Naive thymus-derived CD8-positive, alpha-beta T cell (primary cell): ENCODE measurements around the gene ADIPOR2. TPM values are rescaled to one million over a fixed set of nuclear protein-coding genes. Genes with fewer than 3 reads are reported as not detected.
A peak's percentile ranks its signal among the peaks of the same experiment; 100 is the strongest.
"Not testable (repeated sequence)": the region's sequence is repeated elsewhere in the genome, so short reads cannot be mapped to it uniquely, and the experiment has no call there.

ENCODE experiments used
- ATAC-seq, 2 donors: fragments of 150-1000 bp; cut with Tn5 transposase in 1 of 2; sonication (Bioruptor Pico), chemical (Tn5 transposase) in 1 of 2; 1 replicate in 1 of 2; 2 replicates in 1 of 2; pipeline ENCODE4 v1.10.0; 2021; ENCODE audit warnings: mild to moderate bottlenecking in 2 of 2, moderate library complexity in 2 of 2
- POLR2A ChIA-PET: fragments of 350-600 bp; sonication (Branson Sonifier 250); formaldehyde crosslinking; loops from one replicate; lab custom pipeline; 2021; ENCODE audit warnings: antibody characterized with exemption; lab: Charles Lee
- DNase-seq, 10 donors: peaks; one replicate each; pipeline versions ENCODE4 v3.0.0 to v3.0.0-alpha.2; 2020 to 2022
- H3K27ac Mint-ChIP-seq, 10 donors: one replicate each; pipeline ENCODE4 v1.8.0; 2020 to 2022; ENCODE audit warnings: mild to moderate bottlenecking in 10 of 10, mixed read lengths in 10 of 10, moderate library complexity in 4 of 10, inconsistent platforms in 1 of 10
- H3K27me3 Mint-ChIP-seq, 5 donors: one replicate each; pipeline ENCODE4 v1.8.0; 2021 to 2022; ENCODE audit warnings: mixed read lengths in 5 of 5
- H3K36me3 Mint-ChIP-seq, 3 donors: one replicate each; pipeline ENCODE4 v1.8.0; 2020 to 2022; ENCODE audit warnings: mixed read lengths in 3 of 3, mild to moderate bottlenecking in 2 of 3, inconsistent platforms in 1 of 3
- H3K4me1 Mint-ChIP-seq, 4 donors: one replicate each; pipeline ENCODE4 v1.8.0; 2021 to 2022; ENCODE audit warnings: mixed read lengths in 4 of 4
- H3K4me3 Mint-ChIP-seq, 10 donors: one replicate each; pipeline ENCODE4 v1.8.0; 2020 to 2022; ENCODE audit warnings: mild to moderate bottlenecking in 10 of 10, mixed read lengths in 10 of 10, moderate library complexity in 6 of 10, inconsistent platforms in 1 of 10
- H3K9me3 Mint-ChIP-seq, 9 donors: one replicate each; pipeline ENCODE4 v1.8.0; 2020 to 2022; ENCODE audit warnings: mixed read lengths in 9 of 9, mild to moderate bottlenecking in 3 of 9, inconsistent platforms in 1 of 9, moderate library complexity in 1 of 9
- polyA plus RNA-seq, 3 donors: library from polyadenylated mRNA; unstranded; fragments of 300-500 nt; fragmentation: Illumina TruSeq; gene quantifications; one replicate each; pipeline ENCODE4 v1.2.3, GENCODE V29; 2021
- total RNA-seq, 8 experiments: library from RNA in 2 of 8; stranded (reverse) in 2 of 8; gene quantifications; one replicate each; pipeline ENCODE4 v1.2.3 and lab custom pipeline; 2021 to 2026

Gene ADIPOR2
- total and polyA plus RNA-seq, 5 experiments from 2014 or later: 2.0 to 39.9 (median 3.2) TPM

DNA sequence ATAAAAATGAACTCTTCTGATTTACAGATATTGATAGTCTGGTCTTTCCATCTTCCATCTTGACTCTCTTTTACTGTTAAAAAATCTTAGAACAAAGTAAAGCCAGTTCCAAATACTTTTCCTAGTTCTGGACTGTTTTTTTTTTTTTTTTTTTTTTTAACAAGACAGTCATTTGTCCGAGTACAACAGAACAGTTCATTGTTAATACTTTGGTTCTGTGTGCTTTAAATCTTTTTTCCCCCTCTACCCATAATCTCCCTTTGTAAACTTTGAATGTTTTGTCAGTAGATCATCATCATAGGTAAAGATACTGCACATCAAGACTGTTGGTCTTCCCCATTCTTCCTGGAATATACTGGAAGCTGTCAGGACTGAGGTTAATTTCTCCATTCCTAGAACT lies 38.0 kb downstream of the ADIPOR2 start:
- POLR2A ChIA-PET: no interaction called here
- peaks cover 10 to 43% (median 29%) of the 10 kb centered on the region in 3 donors for H3K36me3 Mint-ChIP-seq
- no peak overlapping the region for H3K27ac Mint-ChIP-seq
- ATAC-seq (no peak), DNase-seq (no peak)
- H3K4me3 Mint-ChIP-seq: no peak overlapping the region
- H3K4me1 Mint-ChIP-seq: peaks cover 17 to 47% (median 36%) of the 10 kb centered on the region in 4 donors
- H3K27me3 Mint-ChIP-seq: no peaks in the 10 kb centered on the region
- peaks cover 0 to 2% (median 0%) of the 10 kb centered on the region in 9 donors for H3K9me3 Mint-ChIP-seq

DNA sequence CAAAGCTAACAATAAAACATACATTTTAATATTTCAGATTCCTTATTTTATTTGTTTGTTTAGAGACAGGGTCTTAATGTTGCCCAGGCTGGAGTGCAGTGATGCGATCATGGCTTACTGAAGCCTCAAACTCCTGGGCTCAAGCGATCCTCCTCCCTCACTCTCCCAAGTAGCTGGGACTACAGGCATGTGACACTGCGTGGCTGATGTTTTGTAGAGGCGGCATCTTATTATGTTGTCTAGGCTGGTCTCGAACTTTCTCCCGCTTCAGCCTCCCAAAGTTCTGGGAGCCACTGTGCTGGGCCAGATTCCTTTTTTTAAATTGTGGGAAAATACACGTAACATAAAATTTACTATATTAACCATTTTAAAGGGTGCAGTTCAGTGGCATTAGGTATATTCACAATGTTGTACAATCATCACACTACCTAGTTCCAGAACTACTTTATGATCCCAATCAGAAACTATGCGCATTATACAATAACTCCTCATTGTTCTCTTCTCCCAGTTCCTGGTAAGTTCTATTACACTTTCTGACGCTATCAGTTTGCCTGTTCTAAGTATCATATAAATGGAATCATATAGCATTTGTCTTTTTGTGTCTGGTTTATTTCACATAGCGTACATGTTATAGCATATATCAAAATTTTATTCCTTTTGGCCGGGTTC lies 40.3 kb downstream of the ADIPOR2 start:
- POLR2A ChIA-PET: no interaction called here

DNA sequence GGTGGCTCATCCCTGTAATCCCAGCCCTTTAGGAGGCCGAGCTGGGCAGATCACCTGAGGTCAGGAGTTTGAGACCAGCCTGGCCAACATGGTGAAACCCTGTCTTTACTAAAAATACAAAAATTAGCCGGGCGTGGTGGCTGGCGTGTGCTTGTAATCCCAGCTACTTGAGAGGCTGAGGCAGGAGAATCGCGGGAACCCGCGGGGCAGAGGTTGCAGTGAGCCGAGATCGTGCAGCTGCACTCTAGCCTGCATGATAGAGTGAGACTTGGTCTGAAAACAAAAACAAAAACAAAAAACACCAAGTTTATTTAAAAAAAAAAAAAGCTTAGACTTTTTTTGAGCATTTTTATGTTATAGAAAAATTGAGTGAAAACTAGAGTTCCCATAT lies 40.8 kb downstream of the ADIPOR2 start:
- H3K27me3 Mint-ChIP-seq, ATAC-seq, DNase-seq, H3K9me3 Mint-ChIP-seq, H3K4me3 Mint-ChIP-seq, H3K27ac Mint-ChIP-seq: not testable (repeated sequence)
- POLR2A ChIA-PET: interaction anchor here (0.5 kb wide), 1 partner anchor 1142 kb away, joined by 6 read pairs; no protein-coding TSS in a partner anchor
- Mint-ChIP-seq H3K36me3 (peaks cover 5 to 27% (median 21%) of the 10 kb centered on the region in 3 donors), H3K4me1 (peaks cover 18 to 43% (median 36%) of the 10 kb centered on the region in 4 donors)

More for the DNA sequence above, 40.3 kb downstream of the ADIPOR2 start:
- ATAC-seq (no peak), DNase-seq (no peak)
- peaks cover 5 to 30% (median 22%) of the 10 kb centered on the region in 3 donors for H3K36me3 Mint-ChIP-seq
- peaks cover 16 to 43% (median 36%) of the 10 kb centered on the region in 4 donors for H3K4me1 Mint-ChIP-seq
- H3K4me3 Mint-ChIP-seq: peak overlapping the region in 1 of 10 donors; percentile 32
- H3K27me3 Mint-ChIP-seq: no peaks in the 10 kb centered on the region
- H3K9me3 Mint-ChIP-seq: peaks cover 0 to 2% (median 0%) of the 10 kb centered on the region in 9 donors
- peak overlapping the region in 1 of 10 donors; percentile 43 for H3K27ac Mint-ChIP-seq

DNA sequence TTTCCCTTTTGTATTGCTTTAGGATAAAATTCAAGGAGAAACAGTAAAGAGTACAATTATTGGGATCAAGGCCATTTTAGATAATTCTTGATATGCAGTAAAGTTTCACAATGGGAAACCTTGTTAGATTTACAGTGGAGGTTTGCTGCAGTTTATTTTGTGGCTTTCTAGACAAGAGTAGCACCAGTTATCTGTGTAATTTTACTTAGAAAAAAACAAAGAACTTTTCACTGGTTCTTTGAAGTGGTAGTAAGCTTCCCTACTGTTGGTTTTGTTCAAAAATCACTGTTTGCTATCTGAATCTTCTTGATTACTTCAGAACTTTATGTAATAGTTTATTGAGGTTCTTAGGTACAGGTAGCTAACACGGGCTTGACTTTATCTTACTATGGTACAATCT lies 42.0 kb downstream of the ADIPOR2 start:
- H3K4me1 Mint-ChIP-seq: peaks cover 17 to 46% (median 38%) of the 10 kb centered on the region in 4 donors
- peak overlapping the region in 4 of 10 donors; percentile 8 to 44 (median 34) for H3K4me3 Mint-ChIP-seq
- peak overlapping the region in 2 of 10 donors; percentile 58 to 68 for H3K27ac Mint-ChIP-seq
- peaks cover 0 to 2% (median 0%) of the 10 kb centered on the region in 9 donors for H3K9me3 Mint-ChIP-seq
- ATAC-seq: peak in 1 of 2 donors; percentile 62
- no peaks in the 10 kb centered on the region for H3K27me3 Mint-ChIP-seq
- peaks cover 5 to 18% (median 15%) of the 10 kb centered on the region in 3 donors for H3K36me3 Mint-ChIP-seq
- POLR2A ChIA-PET: no interaction called here
- DNase-seq: peak in 2 of 10 donors; percentile 24 to 26

DNA sequence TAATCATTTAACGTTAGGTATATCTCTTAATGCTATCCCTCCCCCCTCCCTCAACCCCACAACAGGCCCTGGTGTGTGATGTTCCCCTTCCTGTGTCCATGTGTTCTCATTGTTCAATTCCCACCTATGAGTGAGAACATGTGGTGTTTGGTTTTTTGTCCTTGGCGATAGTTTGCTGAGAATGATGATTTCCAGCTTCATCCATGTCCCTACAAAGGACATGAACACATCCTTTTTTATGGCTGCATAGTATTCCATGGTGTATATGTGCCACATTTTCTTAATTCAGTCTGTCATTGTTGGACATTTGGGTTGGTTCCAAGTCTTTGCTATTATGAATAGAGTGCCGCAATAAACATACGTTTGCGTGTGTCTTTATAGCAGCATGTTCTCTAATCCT lies 42.8 kb downstream of the ADIPOR2 start:
- H3K4me3 Mint-ChIP-seq, DNase-seq, H3K27ac Mint-ChIP-seq, ATAC-seq, H3K27me3 Mint-ChIP-seq, POLR2A ChIA-PET, H3K9me3 Mint-ChIP-seq: not testable (repeated sequence)
- Mint-ChIP-seq H3K36me3 (peaks cover 5 to 17% (median 14%) of the 10 kb centered on the region in 3 donors), H3K4me1 (peaks cover 17 to 53% (median 41%) of the 10 kb centered on the region in 4 donors)

DNA sequence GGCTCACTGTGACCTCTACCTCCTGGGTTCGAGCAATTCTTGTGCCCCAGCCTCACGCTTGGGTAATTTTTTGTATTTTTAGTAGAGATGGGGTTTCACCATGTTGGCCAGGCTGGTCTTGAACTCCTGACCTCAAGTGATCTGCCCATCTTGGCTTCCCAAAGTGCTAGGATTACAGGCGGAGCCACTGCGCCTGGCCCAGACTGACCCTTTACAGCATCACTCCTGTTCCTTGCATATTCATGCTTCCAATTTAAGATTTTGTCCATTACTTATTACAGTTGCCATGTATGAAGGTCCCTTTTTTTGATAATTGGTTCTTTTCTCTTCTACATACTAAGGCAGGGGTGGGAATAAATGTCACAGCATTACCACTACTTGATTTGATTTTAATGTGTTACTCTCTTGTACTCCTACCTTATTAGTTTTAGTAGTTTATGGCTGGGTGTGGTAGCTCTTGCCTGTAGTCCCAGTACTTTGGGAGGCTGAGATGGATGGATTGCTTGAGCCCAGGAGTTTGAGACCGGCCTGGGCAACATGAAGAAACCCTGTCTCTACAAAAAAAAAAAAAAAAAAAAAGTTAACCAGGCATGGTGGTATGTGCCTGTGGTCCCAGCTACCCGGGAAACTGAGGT lies 46.9 kb downstream of the ADIPOR2 start:
- no peak overlapping the region for H3K4me3 Mint-ChIP-seq
- no peak for DNase-seq
- POLR2A ChIA-PET: no interaction called here
- no peak for ATAC-seq
- no peaks in the 10 kb centered on the region for H3K27me3 Mint-ChIP-seq
- peak overlapping the region in 2 of 10 donors; percentile 11 to 28 for H3K27ac Mint-ChIP-seq
- peaks cover 0 to 5% (median 3%) of the 10 kb centered on the region in 3 donors for H3K36me3 Mint-ChIP-seq
- no peaks in the 10 kb centered on the region for H3K9me3 Mint-ChIP-seq
- H3K4me1 Mint-ChIP-seq: peaks cover 31 to 71% (median 57%) of the 10 kb centered on the region in 4 donors

DNA sequence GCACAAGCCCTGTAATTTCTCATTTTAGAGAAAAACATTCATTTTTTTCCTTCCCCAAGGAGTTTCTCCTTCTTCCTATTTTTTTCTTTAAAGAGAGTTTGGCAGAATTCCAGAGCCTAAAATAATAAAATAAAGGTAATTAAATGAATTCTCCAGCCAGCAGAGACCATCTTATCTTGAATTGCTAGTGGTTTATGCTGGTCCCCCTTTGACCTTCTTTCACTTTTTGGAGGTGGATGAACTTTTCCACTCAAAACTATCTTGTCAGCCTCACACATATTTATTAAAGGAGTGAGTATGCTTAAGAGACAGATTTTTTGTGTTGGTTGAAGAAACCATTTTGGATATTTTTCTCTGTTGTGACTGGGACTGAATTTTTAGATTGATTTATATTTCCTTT lies 47.6 kb downstream of the ADIPOR2 start:
- Mint-ChIP-seq H3K4me3 (no peak overlapping the region), H3K27ac (peak overlapping the region in 2 of 10 donors; percentile 2 to 48), H3K27me3 (no peaks in the 10 kb centered on the region), H3K4me1 (peaks cover 29 to 66% (median 53%) of the 10 kb centered on the region in 4 donors), H3K36me3 (peaks cover 0 to 5% (median 3%) of the 10 kb centered on the region in 3 donors), H3K9me3 (no peaks in the 10 kb centered on the region)
- DNase-seq (no peak), ATAC-seq (no peak)
- POLR2A ChIA-PET: no interaction called here

DNA sequence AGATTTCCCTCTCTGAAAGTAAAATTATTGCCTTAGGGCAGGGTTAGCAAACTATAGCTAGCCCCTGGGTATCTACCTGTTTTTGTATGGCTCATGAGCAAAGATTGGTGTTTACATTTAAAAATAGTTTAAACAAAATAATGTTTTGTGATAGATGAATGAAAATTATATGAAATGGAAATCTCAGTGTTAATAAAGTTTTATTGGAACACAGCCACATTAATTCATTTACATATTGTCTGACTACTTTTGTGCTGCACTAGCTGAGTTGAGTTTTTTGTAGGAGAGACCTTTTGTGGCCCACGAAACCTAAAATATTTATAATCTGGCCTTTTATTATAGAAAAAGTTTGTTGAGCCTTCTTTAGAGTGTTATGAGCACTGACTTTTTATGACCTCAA lies 48.5 kb downstream of the ADIPOR2 start:
- Mint-ChIP-seq H3K4me3 (no peak overlapping the region), H3K4me1 (peaks cover 29 to 64% (median 51%) of the 10 kb centered on the region in 4 donors), H3K27ac (peak overlapping the region in 3 of 10 donors; percentile 43 to 67 (median 48)), H3K36me3 (peaks cover 0 to 11% (median 3%) of the 10 kb centered on the region in 3 donors), H3K27me3 (no peaks in the 10 kb centered on the region), H3K9me3 (no peaks in the 10 kb centered on the region)
- DNase-seq: no peak
- POLR2A ChIA-PET: no interaction called here
- ATAC-seq: no peak

DNA sequence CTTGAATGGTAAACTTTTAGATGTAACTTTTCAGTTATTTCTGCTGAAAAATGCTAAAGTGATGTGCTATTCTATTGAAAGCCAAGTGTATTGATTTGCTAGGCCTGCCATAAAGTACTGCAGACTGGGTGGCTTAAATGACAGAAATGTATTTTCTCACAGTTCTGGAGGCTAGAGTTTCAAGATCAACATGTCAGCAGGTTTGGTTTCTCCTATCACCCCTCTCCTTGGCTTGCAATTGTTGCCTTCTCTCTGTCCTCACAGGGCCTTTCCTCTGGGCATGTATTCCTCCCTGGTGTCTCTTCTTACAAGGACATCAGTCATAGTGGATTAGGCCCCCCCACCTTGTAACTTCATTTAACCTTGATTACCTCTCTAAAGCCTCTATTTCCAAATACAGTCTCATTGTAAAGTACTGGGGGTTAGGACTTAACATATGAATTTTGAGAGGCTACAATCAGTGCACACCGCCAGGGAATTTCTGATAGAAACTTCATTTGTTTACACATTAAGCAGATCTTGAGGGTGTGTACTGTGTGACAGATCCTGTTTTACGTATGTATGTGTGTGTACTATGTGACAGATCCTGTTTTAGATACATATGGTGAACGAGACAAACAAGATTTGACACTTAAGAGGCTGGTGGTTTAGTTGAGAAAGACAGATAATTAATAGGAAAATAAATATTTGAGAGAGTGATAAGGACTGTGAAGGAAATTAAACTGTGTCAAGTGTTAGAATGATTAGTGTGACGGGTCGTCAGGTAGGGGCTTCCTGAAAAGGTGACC lies 49.5 kb downstream of the ADIPOR2 start:
- Mint-ChIP-seq H3K4me1 (peaks cover 29 to 68% (median 52%) of the 10 kb centered on the region in 4 donors), H3K27ac (peak overlapping the region in 8 of 10 donors; percentile 13 to 80 (median 39)), H3K9me3 (no peaks in the 10 kb centered on the region), H3K4me3 (peak overlapping the region in 4 of 10 donors; percentile 1 to 35 (median 5)), H3K36me3 (peaks cover 0 to 16% (median 8%) of the 10 kb centered on the region in 3 donors), H3K27me3 (no peaks in the 10 kb centered on the region)
- no peak for DNase-seq
- POLR2A ChIA-PET: no interaction called here
- no peak for ATAC-seq

DNA sequence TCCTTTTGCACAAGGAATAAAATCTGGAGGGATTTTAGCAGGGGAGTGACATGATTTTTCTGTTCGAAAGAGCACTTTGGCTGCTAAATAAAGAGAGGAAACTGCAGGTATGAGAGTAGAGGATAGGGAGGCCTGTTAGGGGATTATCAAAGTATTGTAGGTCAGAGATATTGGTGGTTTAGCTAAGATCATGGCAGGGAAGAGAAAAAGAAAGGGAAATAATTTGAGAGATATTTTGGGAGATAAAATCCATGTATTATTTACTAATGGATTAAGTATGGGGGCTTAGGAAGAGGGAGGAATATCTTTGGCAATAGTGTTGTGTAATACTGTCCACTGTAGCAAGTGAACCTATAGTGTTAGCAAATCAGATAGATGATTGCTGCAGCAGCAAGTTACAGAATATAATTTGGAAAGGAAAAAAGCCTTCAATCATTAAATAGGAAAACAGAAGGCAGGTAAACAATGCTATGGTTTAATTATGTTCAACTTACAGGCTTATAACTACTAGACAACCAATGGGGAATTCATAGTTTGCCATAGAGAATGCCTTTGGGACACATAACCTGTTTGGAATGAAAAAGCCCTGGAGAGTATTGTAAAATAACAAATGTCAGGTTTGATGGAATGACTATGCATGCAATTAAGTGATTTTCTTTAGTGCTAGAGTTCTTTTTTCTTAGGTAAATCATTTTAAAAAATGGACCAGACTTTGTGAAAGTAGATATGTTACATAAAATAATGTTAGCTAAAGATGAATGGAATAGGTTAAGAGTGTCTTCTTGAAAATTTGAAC lies 50.5 kb downstream of the ADIPOR2 start:
- POLR2A ChIA-PET: no interaction called here
- no peaks in the 10 kb centered on the region for H3K27me3 Mint-ChIP-seq
- peaks cover 28 to 71% (median 48%) of the 10 kb centered on the region in 4 donors for H3K4me1 Mint-ChIP-seq
- peak overlapping the region in 2 of 10 donors; percentile 1 to 5 for H3K4me3 Mint-ChIP-seq
- peak overlapping the region in 9 of 10 donors; percentile 1 to 80 (median 65) for H3K27ac Mint-ChIP-seq
- DNase-seq (no peak), ATAC-seq (no peak)
- H3K9me3 Mint-ChIP-seq: peaks cover 0 to 3% (median under 1%) of the 10 kb centered on the region in 9 donors
- peaks cover 1 to 26% (median 15%) of the 10 kb centered on the region in 3 donors for H3K36me3 Mint-ChIP-seq

DNA sequence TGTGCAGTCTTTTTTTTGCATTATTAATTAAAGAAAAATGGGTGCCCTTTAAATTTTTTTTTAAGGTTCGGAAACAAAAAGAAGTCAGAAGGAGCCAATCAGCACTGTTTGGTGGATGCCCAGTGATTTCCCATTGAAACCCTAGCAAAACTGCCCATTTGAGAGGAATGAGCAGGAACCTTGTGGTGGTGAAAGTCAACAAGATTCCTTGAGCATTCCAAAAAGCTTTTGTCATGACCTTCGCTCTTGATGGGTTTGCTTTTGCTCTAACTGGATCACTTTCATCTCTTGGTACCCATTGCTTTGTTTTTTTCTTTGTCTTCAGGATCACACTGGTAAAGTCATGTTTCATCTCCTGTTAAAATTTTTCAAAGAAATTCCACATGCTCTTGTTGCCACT lies 54.1 kb downstream of the ADIPOR2 start:
- Mint-ChIP-seq H3K4me3 (no peak overlapping the region), H3K27me3 (no peaks in the 10 kb centered on the region), H3K27ac (no peak overlapping the region), H3K36me3 (peaks cover 18 to 46% (median 40%) of the 10 kb centered on the region in 3 donors), H3K9me3 (peaks cover 3 to 28% (median 14%) of the 10 kb centered on the region in 9 donors), H3K4me1 (peaks cover 24 to 54% (median 34%) of the 10 kb centered on the region in 4 donors)
- ATAC-seq (no peak), DNase-seq (no peak)
- POLR2A ChIA-PET: no interaction called here
